GM23338 (cell line): ENCODE results near the gene MYL6. TPM values are rescaled to one million over a fixed set of nuclear protein-coding genes. Genes with fewer than 3 reads are reported as not detected.

Source experiments
- ATAC-seq: fragments of 200-7000 bp; cut with Tn5 transposase; 3 replicates; pipeline ENCODE4 v1.9.1; 2020
- DNase-seq: peaks from one replicate; pipeline ENCODE4 v3.0.0-alpha.2; 2015; ENCODE audit warnings: low spot score
- H2AFZ ChIP-seq: fragments of 200-600 bp; sonication (generic); 2 replicates; pipeline ENCODE4 v1.8.0; 2016; ENCODE audit warnings: antibody characterized with exemption, mild to moderate bottlenecking, moderate library complexity
- H3F3A ChIP-seq: fragments of 200-600 bp; sonication (generic); replicated peaks from 2 replicates; pipeline ENCODE4 v1.8.0; 2017; ENCODE audit warnings: antibody characterized with exemption, mixed run types, low read depth
- H3K27ac ChIP-seq: fragments of 200-600 bp; sonication (generic); 2 replicates; pipeline ENCODE4 v1.6.1; 2016; ENCODE audit warnings: low read depth
- H3K27me3 ChIP-seq: fragments of 200-600 bp; sonication (generic); 2 replicates; pipeline ENCODE4 v1.8.0; 2016; ENCODE audit warnings: mild to moderate bottlenecking, mixed run types, moderate library complexity; ENCODE audit not compliant: insufficient read depth
- H3K36me3 ChIP-seq: fragments of 200-600 bp; sonication (generic); 2 replicates; pipeline ENCODE4 v1.8.0; 2016; ENCODE audit warnings: mild to moderate bottlenecking; ENCODE audit not compliant: insufficient read depth
- H3K4me1 ChIP-seq: fragments of 200-600 bp; sonication (generic); 2 replicates; pipeline ENCODE4 v1.8.0; 2016; ENCODE audit warnings: mild to moderate bottlenecking, moderate library complexity; ENCODE audit not compliant: insufficient read depth
- H3K4me2 ChIP-seq: fragments of 200-600 bp; sonication (generic); 2 replicates; pipeline ENCODE4 v1.7.1; 2017; ENCODE audit warnings: mixed run types
- H3K4me3 ChIP-seq: fragments of 200-600 bp; sonication (generic); 2 replicates; pipeline ENCODE4 v1.6.1; 2016; ENCODE audit warnings: mixed run types
- H3K79me2 ChIP-seq: fragments of 200-600 bp; sonication (generic); replicated peaks from 2 replicates; pipeline ENCODE4 v1.8.0; 2017; ENCODE audit warnings: mild to moderate bottlenecking; ENCODE audit not compliant: insufficient read depth
- H3K9me2 ChIP-seq: fragments of 200-600 bp; sonication (generic); 2 replicates; pipeline ENCODE4 v1.8.0; 2017; ENCODE audit not compliant: insufficient read depth
- H4K20me1 ChIP-seq: fragments of 200-600 bp; sonication (generic); replicated peaks from 2 replicates; pipeline ENCODE4 v1.8.0; 2017; ENCODE audit warnings: mild to moderate bottlenecking; ENCODE audit not compliant: insufficient read depth
- H3K27ac Mint-ChIP-seq: 2 replicates; pipeline ENCODE4 v1.8.0; 2020; ENCODE audit warnings: inconsistent platforms, mild to moderate bottlenecking, moderate library complexity, mixed read lengths
- H3K27me3 Mint-ChIP-seq: 3 replicates; pipeline ENCODE4 v1.8.0; 2022; ENCODE audit warnings: low read depth, mild to moderate bottlenecking, moderate library complexity, mixed read lengths, inconsistent platforms; ENCODE audit not compliant: insufficient read depth, poor library complexity
- H3K36me3 Mint-ChIP-seq: 3 replicates; pipeline ENCODE4 v1.8.0; 2021; ENCODE audit warnings: low read depth, mild to moderate bottlenecking, inconsistent platforms, moderate library complexity, mixed read lengths
- H3K4me1 Mint-ChIP-seq: 3 replicates; pipeline ENCODE4 v1.8.0; 2020; ENCODE audit warnings: mild to moderate bottlenecking, inconsistent platforms, mixed read lengths
- H3K4me3 Mint-ChIP-seq: 3 replicates; pipeline ENCODE4 v1.8.0; 2021; ENCODE audit warnings: moderate library complexity, mild to moderate bottlenecking, inconsistent platforms, mixed read lengths
- H3K9me3 Mint-ChIP-seq: 3 replicates; pipeline ENCODE4 v1.8.0; 2020; ENCODE audit warnings: moderate library complexity, mild to moderate bottlenecking, inconsistent platforms, mixed read lengths
- CTCF ChIP-seq, 2 experiments: fragments of 200-600 bp in 1 of 2; sonication (generic) in 1 of 2; conservative IDR thresholded peaks; 2 replicates each; pipeline versions ENCODE4 v1.5.1 to v1.6.1; 2016 to 2017; ENCODE audit warnings: antibody characterized with exemption in 2 of 2, low read depth in 2 of 2, mild to moderate bottlenecking in 2 of 2, moderate library complexity in 1 of 2
- JUNB ChIP-seq: IDR thresholded peaks from one replicate; pipeline ENCODE4 v1.6.1; 2016; ENCODE audit warnings: antibody characterized with exemption; ENCODE audit not compliant: unreplicated experiment
- NANOG ChIP-seq: IDR thresholded peaks from 2 replicates; pipeline ENCODE4 v1.6.1; 2016; ENCODE audit warnings: antibody characterized with exemption, borderline replicate concordance
- STAT1 ChIP-seq: IDR thresholded peaks from one replicate; pipeline ENCODE4 v1.6.1; 2016; ENCODE audit warnings: antibody characterized with exemption; ENCODE audit not compliant: unreplicated experiment
- ZNF114 ChIP-seq: fragments of 250-450 bp; sonication (Bioruptor Pico); IDR thresholded peaks from 2 replicates; pipeline ENCODE4 v1.5.0; 2020; ENCODE audit warnings: mild to moderate bottlenecking, moderate library complexity
- ZNF462 ChIP-seq: fragments of 250-450 bp; sonication (Bioruptor Pico); IDR thresholded peaks from 2 replicates; pipeline ENCODE4 v1.5.0; 2020; ENCODE audit warnings: mild to moderate bottlenecking, moderate library complexity
- polyA plus RNA-seq: library from polyadenylated mRNA; unstranded; fragments of >200 nt; fragmentation: Nextera tagmentation; extraction: Ambion mirVana; gene quantifications from 2 replicates; pipeline ENCODE4 v1.2.1, GENCODE V29; 2016
- total RNA-seq: library from RNA; depleted of rRNA; stranded (reverse); fragments of >200 nt; shearing (Covaris generic); gene quantifications from 2 replicates; pipeline ENCODE4 v1.2.3, GENCODE V29; 2014

The MYL6 gene
- total and polyA plus RNA-seq, 2 experiments from 2014 or later = 1,092 to 1,545 TPM

- 0 out of 2 replicates have a peak, but pooled peaks cover 4% of the 10 kb centered on the region for H3K79me2 ChIP-seq
- H4K20me1 ChIP-seq = no peaks in the 10 kb centered on the region
- Mint-ChIP-seq H3K9me3 (no peaks in the 10 kb centered on the region), H3K36me3 (peaks cover 16% of the 10 kb centered on the region), H3K4me3 (no peak overlapping the region), H3K4me1 (peaks cover 29% of the 10 kb centered on the region), H3K27me3 (peaks cover 5% of the 10 kb centered on the region), H3K27ac (peak overlapping the region; percentile 12; the same call in 1 of the 2 replicates)
- ATAC-seq (no peak), DNase-seq (no peak)
- H3F3A ChIP-seq = peaks cover 4% of the 10 kb centered on the region; the same call in 1 of the 2 replicates
- no peak overlapping the region for H3K27ac ChIP-seq
- H3K9me2 ChIP-seq = no peaks in the 10 kb centered on the region
- TF ChIP-seq ZNF114 (CRISPR knock-in tag) (no peak), JUNB (no peak), STAT1 (no peak), ZNF462 (CRISPR knock-in tag) (no peak), NANOG (no peak), CTCF (conservative IDR thresholded peaks at IDR 0.05; ENCODE audit: low read depth in 2 of 2) (no peak)
- H2AFZ ChIP-seq = no peak overlapping the region
- no peak overlapping the region for H3K4me3 ChIP-seq
- peaks cover 16% of the 10 kb centered on the region for H3K4me1 ChIP-seq
- no peaks in the 10 kb centered on the region for H3K27me3 ChIP-seq
- no peak overlapping the region for H3K4me2 ChIP-seq
- no peaks in the 10 kb centered on the region for H3K36me3 ChIP-seq
Observed at GRCh38 chr12:56124133-56124532, 34.0 kb upstream of the MYL6 start.
